Epithelial cell of esophagus (primary cell): ENCODE results near the gene SND1.

ENCODE experiments used
- DNase-seq: peaks from one replicate; pipeline ENCODE4 v3.0.0; 2010; ENCODE audit warnings: low read depth
- H3K4me3 ChIP-seq: 2 replicates; pipeline ENCODE4 v1.5.1; 2011; ENCODE audit warnings: mild to moderate bottlenecking, low read length, control low read depth
- CTCF ChIP-seq: IDR thresholded peaks from 2 replicates; pipeline ENCODE4 v1.5.1; 2011; ENCODE audit warnings: low read depth, mild to moderate bottlenecking, low read length, control low read depth, inconsistent platforms; ENCODE audit not compliant: insufficient read depth; ENCODE audit errors: missing control alignments

SND1 gene

DNA sequence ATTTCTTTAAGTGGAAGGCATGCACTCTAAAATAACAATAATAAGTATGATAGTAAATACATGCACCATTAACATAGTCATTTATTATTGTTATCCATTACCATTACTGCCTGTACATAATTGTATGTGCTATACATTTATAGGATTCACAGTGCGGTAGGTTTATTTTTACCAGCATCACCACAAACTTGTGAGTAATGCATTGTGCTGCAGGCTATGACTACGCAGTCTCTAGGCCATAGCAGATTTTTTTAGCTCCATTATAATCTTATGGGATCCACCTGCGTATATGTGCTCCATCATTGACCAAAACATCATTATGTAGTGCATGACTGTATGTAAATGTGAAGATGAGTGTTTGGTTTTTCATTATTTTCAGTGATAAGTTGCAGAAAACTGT lies 219.2 kb downstream of the SND1 start:
- H3K4me3 ChIP-seq: no peak overlapping the region
- no peak for DNase-seq
- TF ChIP-seq CTCF: no peak

GRCh38 chr7:127872122-127872521 lies 220.1 kb downstream of the SND1 start:
- DNase-seq: no peak
- H3K4me3 ChIP-seq: no peak overlapping the region
- TF ChIP-seq CTCF: no peak

GRCh38 chr7:127873151-127873550 lies 221.2 kb downstream of the SND1 start:
- TF ChIP-seq CTCF: no peak
- no peak overlapping the region for H3K4me3 ChIP-seq
- DNase-seq: no peak

DNA sequence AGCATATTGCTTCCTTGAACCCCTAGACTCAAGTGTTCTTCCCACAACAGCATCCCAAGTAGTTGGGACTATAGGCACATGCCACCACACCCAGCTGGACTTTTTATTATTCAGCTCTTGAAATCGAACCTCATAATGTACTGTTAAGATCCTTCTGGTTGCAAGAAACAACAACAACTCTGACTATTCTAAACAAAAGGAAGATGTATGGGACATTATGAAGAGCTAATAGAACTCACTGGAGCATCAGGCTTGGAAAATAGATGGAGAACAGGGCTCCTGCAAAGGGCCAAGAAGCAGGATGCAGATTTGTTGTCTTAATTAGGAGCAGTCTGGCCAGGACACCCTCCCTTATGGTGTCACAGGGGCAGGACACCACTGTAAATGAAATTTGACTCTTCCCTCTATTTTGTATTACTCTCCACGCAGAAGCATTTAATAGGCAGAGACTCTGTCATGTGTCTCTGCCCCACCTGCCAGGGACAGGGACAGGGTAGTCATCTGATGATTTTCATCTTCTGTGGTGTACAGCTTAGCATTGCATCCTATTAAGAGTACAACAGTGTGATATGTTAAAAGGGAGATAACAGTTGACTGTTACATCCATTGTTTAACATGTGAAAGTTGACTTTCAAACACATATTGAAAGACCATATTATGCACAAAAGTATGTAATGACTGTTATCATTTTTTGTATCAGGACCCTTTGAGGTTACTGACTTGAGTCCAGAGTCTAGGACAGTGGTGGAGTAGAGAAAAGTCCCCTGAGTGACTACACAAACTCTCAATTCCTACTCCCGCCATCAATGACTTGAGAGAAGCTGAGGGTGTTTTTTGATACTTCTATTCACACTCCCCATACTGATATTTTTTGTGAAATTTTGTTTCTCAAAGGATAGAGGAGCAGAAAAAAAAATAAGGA lies 222.0 kb downstream of the SND1 start:
- no peak overlapping the region for H3K4me3 ChIP-seq
- no peak for DNase-seq
- TF ChIP-seq CTCF: no peak

- no peak for TF ChIP-seq CTCF
- DNase-seq: no peak
- no peak overlapping the region for H3K4me3 ChIP-seq
Observed at GRCh38 chr7:127874951-127875608, 223.1 kb downstream of the SND1 start.

GRCh38 chr7:127876393-127876792 lies 224.4 kb downstream of the SND1 start:
- no peak for TF ChIP-seq CTCF
- no peak overlapping the region for H3K4me3 ChIP-seq
- peak; percentile 32 for DNase-seq
